Placental epithelial cell (primary cell): ENCODE measurements around the gene PSG11. TPM values are rescaled to one million over a fixed set of nuclear protein-coding genes. Genes with fewer than 3 reads are reported as not detected.

Source experiments
- total RNA-seq: library from RNA; depleted of rRNA; stranded (reverse); fragments of >200 nt; gene quantifications from 2 replicates; pipeline ENCODE4 v1.2.3, GENCODE V29; 2012

PSG11 gene
- 0.22 TPM in 1 of 2 replicates, not detected in the other for total RNA-seq

GRCh38 chr19:43026369-43026768, at the start of gene PSG11:
TSS of gene PSG11 (minus strand) at chr19:43026469. CDS start at chr19:43026372, 97 bp downstream.

Other genes starting within 250 kb of the PSG11 start
- not detected in 2 replicates for gene PSG1, start 146.8 kb downstream of the PSG11 start, total RNA-seq
- gene PSG6, start 108.6 kb downstream of the PSG11 start, total RNA-seq: 0.43 TPM in 1 of 2 replicates, not detected in the other
- gene PSG7, start 89.3 kb downstream of the PSG11 start, total RNA-seq: 0.76 TPM in 1 of 2 replicates, not detected in the other
- gene PSG2, start 56.2 kb upstream of the PSG11 start, total RNA-seq: not detected in 2 replicates
- 20.8 and 65.1 TPM in 2 replicates for gene PSG5, start 160.1 kb upstream of the PSG11 start, total RNA-seq
- 30.9 and 35.3 TPM in 2 replicates for gene PSG4, start 179.2 kb upstream of the PSG11 start, total RNA-seq
- gene PSG9, start 243.1 kb upstream of the PSG11 start, total RNA-seq: 0.11 TPM in 1 of 2 replicates, not detected in the other